ENCODE results near the gene ZNF701. TPM values are rescaled to one million over a fixed set of nuclear protein-coding genes. Genes with fewer than 3 reads are reported as not detected.
"Not testable (repeated sequence)": the region's sequence is repeated elsewhere in the genome, so short reads cannot be mapped to it uniquely, and the experiment has no call there.

ZNF701 gene
- total RNA-seq, 1 donor from 2014 or later, result 11.6 TPM

GRCh38 chr19:52566121-52566520 lies 4.0 kb upstream of the ZNF701 start:
- TF ChIP-seq CTCF (IDR thresholded peaks at IDR 0.05; ENCODE audit: insufficient read depth, low read length, severe bottlenecking), result no peak
- peaks cover 1% of the 10 kb centered on the region for H3K36me3 ChIP-seq (ENCODE audit: control insufficient read depth, insufficient read depth, low read length)
- no peak overlapping the region for H3K4me3 ChIP-seq (ENCODE audit: low read depth, low read length)
- FAIRE-seq (no peak), DNase-seq (ENCODE audit: low read depth) (peak; percentile 48)
- H3K27me3 ChIP-seq (ENCODE audit: control insufficient read depth, insufficient read depth, low read length), result no peaks in the 10 kb centered on the region

GRCh38 chr19:52566588-52566987 lies 3.5 kb upstream of the ZNF701 start:
- DNase-seq (ENCODE audit: low read depth) (peak; percentile 93), FAIRE-seq (no peak)
- no peak overlapping the region for H3K4me3 ChIP-seq (ENCODE audit: low read depth, low read length)
- no peak for TF ChIP-seq CTCF (IDR thresholded peaks at IDR 0.05; ENCODE audit: insufficient read depth, low read length, severe bottlenecking)
- peaks cover 2% of the 10 kb centered on the region for H3K36me3 ChIP-seq (ENCODE audit: control insufficient read depth, insufficient read depth, low read length)
- H3K27me3 ChIP-seq (ENCODE audit: control insufficient read depth, insufficient read depth, low read length), result no peaks in the 10 kb centered on the region

- Histone ChIP-seq H3K36me3 (ENCODE audit: control insufficient read depth, insufficient read depth, low read length) (peaks cover 2% of the 10 kb centered on the region), H3K27me3 (ENCODE audit: control insufficient read depth, insufficient read depth, low read length) (no peaks in the 10 kb centered on the region), H3K4me3 (ENCODE audit: low read depth, low read length) (no peak overlapping the region)
- no peak for FAIRE-seq
- DNase-seq (ENCODE audit: low read depth), result peak; percentile 34
- TF ChIP-seq CTCF (IDR thresholded peaks at IDR 0.05; ENCODE audit: insufficient read depth, low read length, severe bottlenecking), result no peak
These were observed 2.2 kb upstream of the ZNF701 start for GRCh38 chr19:52567921-52568320.

- peak overlapping the region; percentile 79 for H3K4me3 ChIP-seq (ENCODE audit: low read depth, low read length)
- not testable (repeated sequence) for FAIRE-seq; H3K36me3 ChIP-seq (ENCODE audit: control insufficient read depth, insufficient read depth, low read length); H3K27me3 ChIP-seq (ENCODE audit: control insufficient read depth, insufficient read depth, low read length)
- DNase-seq (ENCODE audit: low read depth), result peak; percentile 20
These were observed 468 bp upstream of the ZNF701 start for GRCh38 chr19:52569638-52569999.

GRCh38 chr19:52584736-52585440 lies 14.8 kb downstream of the ZNF701 start:
- Histone ChIP-seq H3K27me3 (ENCODE audit: control insufficient read depth, insufficient read depth, low read length) (no peaks in the 10 kb centered on the region), H3K36me3 (ENCODE audit: control insufficient read depth, insufficient read depth, low read length) (peaks cover 10% of the 10 kb centered on the region), H3K4me3 (ENCODE audit: low read depth, low read length) (no peak overlapping the region)
- no peak for TF ChIP-seq CTCF (IDR thresholded peaks at IDR 0.05; ENCODE audit: insufficient read depth, low read length, severe bottlenecking)
- no peak for FAIRE-seq
- DNase-seq (ENCODE audit: low read depth), result no peak

GRCh38 chr19:52585604-52586003 lies 15.5 kb downstream of the ZNF701 start:
- TF ChIP-seq CTCF (IDR thresholded peaks at IDR 0.05; ENCODE audit: insufficient read depth, low read length, severe bottlenecking), result no peak
- Histone ChIP-seq H3K27me3 (ENCODE audit: control insufficient read depth, insufficient read depth, low read length) (no peaks in the 10 kb centered on the region), H3K4me3 (ENCODE audit: low read depth, low read length) (no peak overlapping the region), H3K36me3 (ENCODE audit: control insufficient read depth, insufficient read depth, low read length) (peaks cover 8% of the 10 kb centered on the region)
- no peak for DNase-seq (ENCODE audit: low read depth)
- no peak for FAIRE-seq
